BLaER1 treated with 17β-estradiol and CSF1 and Interleukin-3, amounts not matched to agents 10 nM and 100 nM (cell line): ENCODE measurements around the gene XRCC4.

ENCODE experiments used
- H3K27ac ChIP-seq, 11 experiments: shearing (Covaris generic); formaldehyde crosslinking; 2 replicates each; pipeline ENCODE4 v1.8.1; 2022
- H3K27me3 ChIP-seq, 11 experiments: shearing (Covaris generic); formaldehyde crosslinking; 2 replicates each; pipeline ENCODE4 v1.8.1; 2022
- H3K36me3 ChIP-seq, 11 experiments: shearing (Covaris generic); formaldehyde crosslinking; 2 replicates each; pipeline ENCODE4 v1.8.1; 2022
- H3K4me1 ChIP-seq, 10 experiments: shearing (Covaris generic); formaldehyde crosslinking; 2 replicates each; pipeline ENCODE4 v1.8.1; 2022
- H3K4me2 ChIP-seq, 11 experiments: shearing (Covaris generic); formaldehyde crosslinking; 2 replicates each; pipeline ENCODE4 v1.8.1; 2022
- H3K4me3 ChIP-seq, 10 experiments: shearing (Covaris generic); formaldehyde crosslinking; 2 replicates each; pipeline ENCODE4 v1.8.1; 2022
- H3K9ac ChIP-seq, 11 experiments: shearing (Covaris generic); formaldehyde crosslinking; 2 replicates each; pipeline ENCODE4 v1.8.1; 2022
- H3K9me3 ChIP-seq, 11 experiments: shearing (Covaris generic); formaldehyde crosslinking; replicated peaks in 1 of 11; 2 replicates each; pipeline ENCODE4 v1.8.1; 2022
- H4K20me1 ChIP-seq, 11 experiments: shearing (Covaris generic); formaldehyde crosslinking; 2 replicates each; pipeline ENCODE4 v1.8.1; 2022
- Cebpa-rat ChIP-seq, 11 experiments: shearing (Covaris generic); IDR thresholded peaks; 2 replicates each; pipeline ENCODE4 v1.8.1; 2022

XRCC4 gene

GRCh38 chr5:83364312-83365299 is 287.3 kb downstream of the XRCC4 start:
- H4K20me1 ChIP-seq: no peaks in the 10 kb centered on the region
- peaks cover 0 to 39% (median 5%) of the 10 kb centered on the region in 11 experiments; a peak in 13 of 22 replicates for H3K9me3 ChIP-seq
- peak overlapping the region in 4 of 11 experiments; percentile 59 to 77 (median 74); a peak in 8 of 22 replicates for H3K4me2 ChIP-seq
- no peak for TF ChIP-seq Cebpa-rat (IDR thresholded peaks at IDR 0.05)
- H3K27me3 ChIP-seq: no peaks in the 10 kb centered on the region
- peaks cover 0 to 8% (median 0%) of the 10 kb centered on the region in 11 experiments; a peak in 1 of 22 replicates for H3K36me3 ChIP-seq
- H3K9ac ChIP-seq: peak overlapping the region in 3 of 11 experiments; percentile 6 to 36 (median 28); a peak in 5 of 22 replicates
- H3K27ac ChIP-seq: peak overlapping the region in 5 of 11 experiments; percentile 34 to 96 (median 86); a peak in 8 of 22 replicates
- no peak overlapping the region for H3K4me3 ChIP-seq
- peaks cover 0 to 78% (median 13%) of the 10 kb centered on the region in 10 experiments; a peak in 10 of 20 replicates for H3K4me1 ChIP-seq

GRCh38 chr5:83368319-83368718 is 291.0 kb downstream of the XRCC4 start:
- Histone ChIP-seq H3K4me2 (peak overlapping the region in 6 of 11 experiments; percentile 10 to 84 (median 64); a peak in 12 of 22 replicates), H3K36me3 (no peaks in the 10 kb centered on the region), H3K9me3 (peaks cover 0 to 27% (median 0%) of the 10 kb centered on the region in 11 experiments; a peak in 7 of 22 replicates), H4K20me1 (no peaks in the 10 kb centered on the region), H3K27me3 (no peaks in the 10 kb centered on the region), H3K4me3 (no peak overlapping the region), H3K27ac (peak overlapping the region in 7 of 11 experiments; percentile 19 to 96 (median 86); a peak in 13 of 22 replicates), H3K9ac (peak overlapping the region in 5 of 11 experiments; percentile 43 to 82 (median 73); a peak in 9 of 22 replicates), H3K4me1 (peaks cover 0 to 99% (median 11%) of the 10 kb centered on the region in 10 experiments; a peak in 10 of 20 replicates)
- no peak for TF ChIP-seq Cebpa-rat (IDR thresholded peaks at IDR 0.05)

GRCh38 chr5:83368835-83369234 is 291.5 kb downstream of the XRCC4 start:
- Histone ChIP-seq H3K4me1 (peaks cover 0 to 99% (median 8%) of the 10 kb centered on the region in 10 experiments; a peak in 10 of 20 replicates), H3K9ac (peak overlapping the region in 5 of 11 experiments; percentile 43 to 82 (median 73); a peak in 8 of 22 replicates), H3K27me3 (no peaks in the 10 kb centered on the region), H3K36me3 (no peaks in the 10 kb centered on the region), H3K4me3 (no peak overlapping the region), H4K20me1 (no peaks in the 10 kb centered on the region), H3K4me2 (peak overlapping the region in 5 of 11 experiments; percentile 8 to 84 (median 69); a peak in 10 of 22 replicates), H3K9me3 (peaks cover 0 to 27% (median 0%) of the 10 kb centered on the region in 11 experiments; a peak in 7 of 22 replicates), H3K27ac (peak overlapping the region in 7 of 11 experiments; percentile 19 to 96 (median 86); a peak in 13 of 22 replicates)
- TF ChIP-seq Cebpa-rat (IDR thresholded peaks at IDR 0.05): peak in 3 of 11 experiments; percentile 62 to 77 (median 68); a peak in 4 of 22 replicates

- H3K9me3 ChIP-seq: peaks cover 0 to 19% (median 0%) of the 10 kb centered on the region in 11 experiments; a peak in 7 of 22 replicates
- no peak overlapping the region for H3K9ac ChIP-seq
- H3K36me3 ChIP-seq: no peaks in the 10 kb centered on the region
- no peaks in the 10 kb centered on the region for H4K20me1 ChIP-seq
- no peak overlapping the region for H3K4me3 ChIP-seq
- peak overlapping the region in 3 of 11 experiments; percentile 63 to 84 (median 69); a peak in 4 of 22 replicates for H3K4me2 ChIP-seq
- H3K27ac ChIP-seq: peak overlapping the region in 4 of 11 experiments; percentile 86 to 96 (median 92); a peak in 8 of 22 replicates
- no peak for TF ChIP-seq Cebpa-rat (IDR thresholded peaks at IDR 0.05)
- peaks cover 0 to 99% (median 4%) of the 10 kb centered on the region in 10 experiments; a peak in 10 of 20 replicates for H3K4me1 ChIP-seq
- H3K27me3 ChIP-seq: no peaks in the 10 kb centered on the region
Observed at GRCh38 chr5:83370957-83371356, 293.6 kb downstream of the XRCC4 start.

- Histone ChIP-seq H3K27me3 (no peaks in the 10 kb centered on the region), H3K9ac (no peak overlapping the region), H4K20me1 (no peaks in the 10 kb centered on the region), H3K36me3 (no peaks in the 10 kb centered on the region), H3K4me3 (no peak overlapping the region), H3K27ac (peak overlapping the region in 3 of 11 experiments; percentile 86 to 96 (median 92); a peak in 7 of 22 replicates), H3K9me3 (peaks cover 0 to 18% (median 0%) of the 10 kb centered on the region in 11 experiments; a peak in 6 of 22 replicates), H3K4me2 (peak overlapping the region in 2 of 11 experiments; percentile 26 to 63; a peak in 2 of 22 replicates), H3K4me1 (peaks cover 0 to 99% (median 4%) of the 10 kb centered on the region in 10 experiments; a peak in 10 of 20 replicates)
- TF ChIP-seq Cebpa-rat (IDR thresholded peaks at IDR 0.05): no peak
Observed at GRCh38 chr5:83371726-83372125, 294.4 kb downstream of the XRCC4 start.

- peak overlapping the region in 3 of 11 experiments; percentile 22 to 64 (median 48); a peak in 4 of 22 replicates for H3K9ac ChIP-seq
- H3K9me3 ChIP-seq: peaks cover 0 to 38% (median 0%) of the 10 kb centered on the region in 11 experiments; a peak in 8 of 22 replicates
- peaks cover 0 to 98% (median 3%) of the 10 kb centered on the region in 10 experiments; a peak in 11 of 20 replicates for H3K4me1 ChIP-seq
- peak in 1 of 11 experiments; percentile 52; a peak in 2 of 22 replicates for TF ChIP-seq Cebpa-rat (IDR thresholded peaks at IDR 0.05)
- H3K27me3 ChIP-seq: no peaks in the 10 kb centered on the region
- no peaks in the 10 kb centered on the region for H4K20me1 ChIP-seq
- H3K4me2 ChIP-seq: peak overlapping the region in 4 of 11 experiments; percentile 11 to 70 (median 54); a peak in 7 of 22 replicates
- H3K27ac ChIP-seq: peak overlapping the region in 4 of 11 experiments; percentile 53 to 89 (median 75); a peak in 8 of 22 replicates
- 0 out of 22 replicates have a peak, but pooled peaks cover 0 to 3% (median 0%) of the 10 kb centered on the region in 11 experiments for H3K36me3 ChIP-seq
- no peak overlapping the region for H3K4me3 ChIP-seq
Observed at GRCh38 chr5:83374547-83374946, 297.2 kb downstream of the XRCC4 start.

- Histone ChIP-seq H3K9ac (peak overlapping the region in 2 of 11 experiments; percentile 36 to 56; a peak in 2 of 22 replicates), H3K9me3 (peaks cover 0 to 38% (median 0%) of the 10 kb centered on the region in 11 experiments; a peak in 8 of 22 replicates), H3K4me1 (peaks cover 0 to 92% (median 3%) of the 10 kb centered on the region in 10 experiments; a peak in 11 of 20 replicates), H3K4me3 (no peak overlapping the region), H3K27me3 (no peaks in the 10 kb centered on the region), H3K27ac (peak overlapping the region in 4 of 11 experiments; percentile 53 to 89 (median 75); a peak in 8 of 22 replicates), H4K20me1 (no peaks in the 10 kb centered on the region), H3K36me3 (0 out of 22 replicates have a peak, but pooled peaks cover 0 to 3% (median 0%) of the 10 kb centered on the region in 11 experiments), H3K4me2 (peak overlapping the region in 3 of 11 experiments; percentile 52 to 70 (median 57); a peak in 6 of 22 replicates)
- no peak for TF ChIP-seq Cebpa-rat (IDR thresholded peaks at IDR 0.05)
Observed at GRCh38 chr5:83375049-83375745, 297.9 kb downstream of the XRCC4 start.
